ENCODE measurements around the gene SLC12A6. TPM values are rescaled to one million over a fixed set of nuclear protein-coding genes. Genes with fewer than 3 reads are reported as not detected.

SLC12A6 gene
- total RNA-seq, 1 experiment from 2014 or later, result 15.1 TPM

DNA sequence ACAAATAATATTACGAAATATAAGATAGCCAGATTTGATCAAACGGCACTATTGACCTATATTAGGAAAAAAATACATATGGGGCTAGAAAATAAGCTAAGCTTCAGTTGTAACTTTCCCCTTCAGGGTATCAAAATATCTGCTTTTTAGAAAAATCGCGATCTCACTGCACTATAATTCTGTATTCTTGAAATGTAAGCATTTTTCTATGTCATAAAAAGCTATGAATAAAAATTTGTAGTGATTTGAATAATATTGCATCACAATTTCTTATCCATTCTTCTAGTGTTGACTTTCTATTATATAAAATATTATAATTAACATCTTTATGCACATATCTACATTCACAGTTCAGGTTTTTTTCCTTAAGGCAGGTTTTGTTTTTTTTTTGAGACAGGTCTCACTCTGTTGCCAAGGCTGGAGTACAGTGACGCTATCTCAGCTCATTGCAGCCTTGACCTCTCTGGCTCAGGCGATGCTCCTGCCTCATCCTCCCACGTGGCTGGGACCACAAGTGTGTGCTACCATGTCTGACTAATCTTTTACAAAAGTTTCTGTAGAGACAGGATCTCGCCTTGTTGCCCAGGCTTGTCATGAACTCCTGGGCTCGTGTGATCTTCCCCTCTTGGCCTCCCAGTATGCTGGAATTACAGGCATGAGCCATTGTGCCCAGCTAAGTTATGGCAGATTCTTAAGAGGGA, 91.2 kb downstream of the SLC12A6 start:
- no peaks in the 10 kb centered on the region; a peak in 2 of 4 replicates for H3K36me3 ChIP-seq (ENCODE audit: control insufficient read depth in 1 of 2, insufficient read depth in 2 of 2, low read length in 2 of 2)
- no peak overlapping the region for H3K27ac ChIP-seq (ENCODE audit: low read depth, low read length)
- H3K27me3 ChIP-seq (ENCODE audit: insufficient read depth, low read length), result no peaks in the 10 kb centered on the region
- no TSS peak for BruUV-seq (replicated peaks)
- intact Hi-C loops (cut with micrococcal nuclease), result no loop called here
- ChIA-PET RAD21 (ENCODE audit: low non-redundant PET in 1 of 2, low total read pairs in 2 of 2, uncharacterized antibody in 2 of 2, unreplicated experiment in 2 of 2) (no interaction called here), POLR2A (no interaction called here), CTCF (no interaction called here)
- H3K4me3 ChIP-seq (replicated peaks in 1 of 2; ENCODE audit: low read depth in 1 of 2, low read length in 2 of 2), result no peak overlapping the region
- H3K9me2 ChIP-seq (ENCODE audit: insufficient read depth), result no peaks in the 10 kb centered on the region
- no peak overlapping the region for H3K4me2 ChIP-seq (ENCODE audit: low read length)
- TF ChIP-seq FOSL1 (IDR thresholded peaks at IDR 0.05; ENCODE audit: low read depth) (no peak), EZH2phosphoT487 (IDR thresholded peaks at IDR 0.05; ENCODE audit: borderline replicate concordance) (no peak), CBX3 (IDR thresholded peaks at IDR 0.05; ENCODE audit: low read depth) (no peak), POLR2AphosphoS5 (IDR thresholded peaks at IDR 0.05; ENCODE audit: low read depth, low read length) (no peak), ELF1 (IDR thresholded peaks at IDR 0.05; ENCODE audit: borderline replicate concordance, low read depth) (no peak), SIN3A (IDR thresholded peaks at IDR 0.05; ENCODE audit: low read depth) (no peak), POLR2A (IDR thresholded peaks at IDR 0.05; ENCODE audit: borderline replicate concordance, extremely low read depth, insufficient read depth, insufficient read length) (no peak), SP1 (IDR thresholded peaks at IDR 0.05; ENCODE audit: low read depth) (no peak), EGR1 (IDR thresholded peaks at IDR 0.05; ENCODE audit: low read depth) (no peak), ZNF274 (IDR thresholded peaks at IDR 0.05; ENCODE audit: low read depth, low read length) (no peak), TCF7L2 (IDR thresholded peaks at IDR 0.05; ENCODE audit: borderline replicate concordance, extremely low read depth, insufficient read depth, insufficient read length) (no peak), YY1 (IDR thresholded peaks at IDR 0.05; ENCODE audit: extremely low read depth, insufficient replicate concordance, low read depth, low read length) (no peak), JUND (IDR thresholded peaks at IDR 0.05) (no peak), EZH2 (IDR thresholded peaks at IDR 0.05) (no peak), CEBPB (IDR thresholded peaks at IDR 0.05; ENCODE audit: low read depth) (no peak), RAD21 (IDR thresholded peaks at IDR 0.05; ENCODE audit: low read depth) (no peak), ZFX (IDR thresholded peaks at IDR 0.05) (no peak)
- TF ChIP-seq, protein P1, sequence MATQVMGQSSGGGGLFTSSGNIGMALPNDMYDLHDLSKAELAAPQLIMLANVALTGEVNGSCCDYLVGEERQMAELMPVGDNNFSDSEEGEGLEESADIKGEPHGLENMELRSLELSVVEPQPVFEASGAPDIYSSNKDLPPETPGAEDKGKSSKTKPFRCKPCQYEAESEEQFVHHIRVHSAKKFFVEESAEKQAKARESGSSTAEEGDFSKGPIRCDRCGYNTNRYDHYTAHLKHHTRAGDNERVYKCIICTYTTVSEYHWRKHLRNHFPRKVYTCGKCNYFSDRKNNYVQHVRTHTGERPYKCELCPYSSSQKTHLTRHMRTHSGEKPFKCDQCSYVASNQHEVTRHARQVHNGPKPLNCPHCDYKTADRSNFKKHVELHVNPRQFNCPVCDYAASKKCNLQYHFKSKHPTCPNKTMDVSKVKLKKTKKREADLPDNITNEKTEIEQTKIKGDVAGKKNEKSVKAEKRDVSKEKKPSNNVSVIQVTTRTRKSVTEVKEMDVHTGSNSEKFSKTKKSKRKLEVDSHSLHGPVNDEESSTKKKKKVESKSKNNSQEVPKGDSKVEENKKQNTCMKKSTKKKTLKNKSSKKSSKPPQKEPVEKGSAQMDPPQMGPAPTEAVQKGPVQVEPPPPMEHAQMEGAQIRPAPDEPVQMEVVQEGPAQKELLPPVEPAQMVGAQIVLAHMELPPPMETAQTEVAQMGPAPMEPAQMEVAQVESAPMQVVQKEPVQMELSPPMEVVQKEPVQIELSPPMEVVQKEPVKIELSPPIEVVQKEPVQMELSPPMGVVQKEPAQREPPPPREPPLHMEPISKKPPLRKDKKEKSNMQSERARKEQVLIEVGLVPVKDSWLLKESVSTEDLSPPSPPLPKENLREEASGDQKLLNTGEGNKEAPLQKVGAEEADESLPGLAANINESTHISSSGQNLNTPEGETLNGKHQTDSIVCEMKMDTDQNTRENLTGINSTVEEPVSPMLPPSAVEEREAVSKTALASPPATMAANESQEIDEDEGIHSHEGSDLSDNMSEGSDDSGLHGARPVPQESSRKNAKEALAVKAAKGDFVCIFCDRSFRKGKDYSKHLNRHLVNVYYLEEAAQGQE (IDR thresholded peaks at IDR 0.05; ENCODE audit: low read depth), result no peak
- TF ChIP-seq, protein P2, sequence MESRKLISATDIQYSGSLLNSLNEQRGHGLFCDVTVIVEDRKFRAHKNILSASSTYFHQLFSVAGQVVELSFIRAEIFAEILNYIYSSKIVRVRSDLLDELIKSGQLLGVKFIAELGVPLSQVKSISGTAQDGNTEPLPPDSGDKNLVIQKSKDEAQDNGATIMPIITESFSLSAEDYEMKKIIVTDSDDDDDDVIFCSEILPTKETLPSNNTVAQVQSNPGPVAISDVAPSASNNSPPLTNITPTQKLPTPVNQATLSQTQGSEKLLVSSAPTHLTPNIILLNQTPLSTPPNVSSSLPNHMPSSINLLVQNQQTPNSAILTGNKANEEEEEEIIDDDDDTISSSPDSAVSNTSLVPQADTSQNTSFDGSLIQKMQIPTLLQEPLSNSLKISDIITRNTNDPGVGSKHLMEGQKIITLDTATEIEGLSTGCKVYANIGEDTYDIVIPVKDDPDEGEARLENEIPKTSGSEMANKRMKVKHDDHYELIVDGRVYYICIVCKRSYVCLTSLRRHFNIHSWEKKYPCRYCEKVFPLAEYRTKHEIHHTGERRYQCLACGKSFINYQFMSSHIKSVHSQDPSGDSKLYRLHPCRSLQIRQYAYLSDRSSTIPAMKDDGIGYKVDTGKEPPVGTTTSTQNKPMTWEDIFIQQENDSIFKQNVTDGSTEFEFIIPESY (IDR thresholded peaks at IDR 0.05; ENCODE audit: extremely low read depth, insufficient replicate concordance, low read length), result no peak
- no peaks in the 10 kb centered on the region for H4K20me1 ChIP-seq (ENCODE audit: insufficient read depth)
- no peak overlapping the region for H3K9ac ChIP-seq (ENCODE audit: low read length)
- no peaks in the 10 kb centered on the region for H3K4me1 ChIP-seq (ENCODE audit: control insufficient read depth in 1 of 2, insufficient read depth in 2 of 2, low read length in 2 of 2)
- no peak for DNase-seq (ENCODE audit: low read depth, low spot score)
- H3K9me3 ChIP-seq (ENCODE audit: control insufficient read depth in 1 of 2, insufficient read depth in 1 of 2, low read depth in 1 of 2, low read length in 2 of 2), result no peaks in the 10 kb centered on the region
- no peak overlapping the region for H2AFZ ChIP-seq (ENCODE audit: low read depth, low read length, poor library complexity, severe bottlenecking)
- no peaks in the 10 kb centered on the region for H3K79me2 ChIP-seq (ENCODE audit: insufficient read depth, low read length)
- no peak for ATAC-seq
